HCT116 (cell line): Measurements from ENCODE around the gene RHEB. TPM values are rescaled to one million over a fixed set of nuclear protein-coding genes. Genes with fewer than 3 reads are reported as not detected.

Experiments used
- ATAC-seq: fragments of 200-7000 bp; cut with Tn5 transposase; 2 replicates; pipeline ENCODE4 v1.9.1; 2020; ENCODE audit warnings: mild to moderate bottlenecking, moderate library complexity
- BruUV-seq: library from RNA; stranded (reverse); fragments of 400-500 nt; replicated peaks from 2 replicates; lab custom pipeline; 2021; lab: Mats Ljungman, UMichigan
- CTCF ChIA-PET: fragments of 300-600 bp; sonication (Branson Sonifier 250); formaldehyde crosslinking; loops from one replicate; lab custom pipeline; 2021; ENCODE audit warnings: antibody characterized with exemption; lab: Charles Lee
- POLR2A ChIA-PET: fragments of 300-600, 350-600 bp; sonication (Branson Sonifier 250); formaldehyde crosslinking; loops from one replicate; lab custom pipeline; 2021; ENCODE audit warnings: antibody characterized with exemption; lab: Charles Lee
- RAD21 ChIA-PET, 2 experiments: fragments of 300-600 bp; sonication (Branson Sonifier 250); formaldehyde crosslinking; loops; one replicate each; lab custom pipeline; 2023; ENCODE audit warnings: low total read pairs in 2 of 2; ENCODE audit not compliant: uncharacterized antibody in 2 of 2, unreplicated experiment in 2 of 2, low non-redundant PET in 1 of 2; lab: Charles Lee
- DNase-seq: peaks from one replicate; pipeline ENCODE4 v3.0.0-alpha.2; 2010; ENCODE audit warnings: low read depth, low spot score
- H2AFZ ChIP-seq: fragments of 200-600 bp; shearing (Covaris generic), sonication (generic); 2 replicates; pipeline ENCODE4 v1.6.1; 2017; ENCODE audit warnings: low read depth, mixed run types, mixed read lengths, antibody characterized with exemption, low read length; ENCODE audit not compliant: poor library complexity, severe bottlenecking
- H3K27ac ChIP-seq: 2 replicates; pipeline ENCODE4 v1.5.1; 2012; ENCODE audit warnings: low read depth, low read length
- H3K27me3 ChIP-seq: fragments of 200-600 bp; sonication (generic); 2 replicates; pipeline ENCODE4 v1.6.1; 2016; ENCODE audit warnings: mixed run types, low read length, mixed read lengths; ENCODE audit not compliant: insufficient read depth
- H3K36me3 ChIP-seq, 2 experiments: fragments of 200-500 bp in 1 of 2; fragments of 200-600 bp in 1 of 2; sonication (Bioruptor generic) in 1 of 2; sonication (generic) in 1 of 2; 2 replicates each; pipeline versions ENCODE4 v1.5.1 to v1.6.1; 2014 to 2016; ENCODE audit warnings: low read length in 2 of 2, inconsistent platforms in 1 of 2, mixed read lengths in 1 of 2, mixed run types in 1 of 2; ENCODE audit not compliant: insufficient read depth in 2 of 2, control insufficient read depth in 1 of 2
- H3K4me1 ChIP-seq, 2 experiments: fragments of 200-600 bp in 1 of 2; sonication (generic) in 1 of 2; 2 replicates each; pipeline versions ENCODE4 v1.5.1 to v1.6.1; 2012 to 2017; ENCODE audit warnings: low read length in 2 of 2, inconsistent platforms in 1 of 2, mild to moderate bottlenecking in 1 of 2, mixed read lengths in 1 of 2, mixed run types in 1 of 2, moderate library complexity in 1 of 2; ENCODE audit not compliant: insufficient read depth in 2 of 2, control insufficient read depth in 1 of 2
- H3K4me2 ChIP-seq: fragments of 200-600 bp; sonication (generic); 2 replicates; pipeline ENCODE4 v1.6.1; 2017; ENCODE audit warnings: mixed run types, low read length, mixed read lengths
- H3K4me3 ChIP-seq, 2 experiments: fragments of 200-600 bp in 1 of 2; sonication (generic) in 1 of 2; replicated peaks in 1 of 2; 2 replicates each; pipeline ENCODE4 v1.5.1; 2011 to 2016; ENCODE audit warnings: low read length in 2 of 2, control low read depth in 1 of 2, low read depth in 1 of 2, mild to moderate bottlenecking in 1 of 2, mixed read lengths in 1 of 2, mixed run types in 1 of 2
- H3K79me2 ChIP-seq: fragments of 200-600 bp; sonication (generic); 2 replicates; pipeline ENCODE4 v1.6.1; 2017; ENCODE audit warnings: mild to moderate bottlenecking, mixed run types, low read length, moderate library complexity, mixed read lengths; ENCODE audit not compliant: insufficient read depth
- H3K9ac ChIP-seq: fragments of 200-600 bp; sonication (generic); 2 replicates; pipeline ENCODE4 v1.6.1; 2016; ENCODE audit warnings: low read length, mixed read lengths
- H3K9me2 ChIP-seq: fragments of 200-600 bp; sonication (generic), shearing (Covaris generic); 2 replicates; pipeline ENCODE4 v1.6.1; 2017; ENCODE audit warnings: mixed run types, mild to moderate bottlenecking, moderate library complexity; ENCODE audit not compliant: insufficient read depth
- H3K9me3 ChIP-seq, 2 experiments: fragments of 200-500 bp in 1 of 2; fragments of 200-600 bp in 1 of 2; sonication (Bioruptor generic) in 1 of 2; sonication (generic) in 1 of 2; 2 replicates each; pipeline ENCODE4 v1.6.1; 2014 to 2017; ENCODE audit warnings: low read length in 2 of 2, mixed read lengths in 2 of 2, inconsistent platforms in 1 of 2, low read depth in 1 of 2, mild to moderate bottlenecking in 1 of 2, mixed run types in 1 of 2, moderate library complexity in 1 of 2; ENCODE audit not compliant: control insufficient read depth in 1 of 2, insufficient read depth in 1 of 2
- H4K20me1 ChIP-seq: fragments of 200-600 bp; sonication (generic), shearing (Covaris generic); 2 replicates; pipeline ENCODE4 v1.6.1; 2017; ENCODE audit warnings: mixed run types, mild to moderate bottlenecking, moderate library complexity; ENCODE audit not compliant: insufficient read depth
- CBX3 ChIP-seq: IDR thresholded peaks from 2 replicates; pipeline ENCODE4 v1.6.1; 2012; ENCODE audit warnings: low read depth
- EGR1 ChIP-seq: IDR thresholded peaks from 2 replicates; pipeline ENCODE4 v1.6.1; 2012; ENCODE audit warnings: low read depth
- EZH2 ChIP-seq: fragments of 200-600 bp; sonication (generic); IDR thresholded peaks from 2 replicates; pipeline ENCODE4 v1.6.1; 2017; ENCODE audit warnings: antibody characterized with exemption, mixed run types
- EZH2phosphoT487 ChIP-seq: fragments of 200-600 bp; IDR thresholded peaks from 2 replicates; pipeline ENCODE4 v1.6.1; 2018; ENCODE audit warnings: antibody characterized with exemption, borderline replicate concordance
- POLR2AphosphoS5 ChIP-seq: IDR thresholded peaks from 2 replicates; pipeline ENCODE4 v1.6.1; 2011; ENCODE audit warnings: mild to moderate bottlenecking, low read depth, low read length, moderate library complexity
- RAD21 ChIP-seq: IDR thresholded peaks from 2 replicates; pipeline ENCODE4 v1.6.1; 2012; ENCODE audit warnings: low read depth, mild to moderate bottlenecking
- TCF7L2 ChIP-seq: IDR thresholded peaks from 2 replicates; pipeline ENCODE4 v1.7.0; 2011; ENCODE audit warnings: borderline replicate concordance, inconsistent platforms; ENCODE audit not compliant: insufficient read depth, insufficient read length; ENCODE audit errors: extremely low read depth
- YY1 ChIP-seq: IDR thresholded peaks from 2 replicates; pipeline ENCODE4 v1.6.1; 2011; ENCODE audit warnings: low read length, low read depth, moderate library complexity, mild to moderate bottlenecking; ENCODE audit not compliant: insufficient replicate concordance; ENCODE audit errors: extremely low read depth
- ZNF274 ChIP-seq: fragments of 200-500 bp; sonication (Bioruptor generic); IDR thresholded peaks from 2 replicates; pipeline ENCODE4 v1.6.1; 2014; ENCODE audit warnings: mild to moderate bottlenecking, low read depth, low read length, inconsistent platforms
- intact Hi-C: fragments of 100-400 bp; cut with micrococcal nuclease; formaldehyde crosslinking; loops from 2 replicates; pipeline ENCODE4 v1.10.0; 2022
- total RNA-seq: library from RNA; stranded (reverse); gene quantifications from one replicate; pipeline ENCODE4 v1.2.1, GENCODE V29; 2021; ENCODE audit not compliant: unreplicated experiment
- TF ChIP-seq, protein P1 (sequence below): IDR thresholded peaks from 2 replicates; pipeline ENCODE4 v1.6.1; 2012
- TF ChIP-seq, protein P2 (sequence below): IDR thresholded peaks from 2 replicates; pipeline ENCODE4 v1.6.1; 2011; ENCODE audit warnings: mild to moderate bottlenecking, low read length, moderate library complexity; ENCODE audit not compliant: insufficient replicate concordance; ENCODE audit errors: extremely low read depth
- TF ChIP-seq, protein P3 (sequence below), 3 experiments: fragments of 200-600 bp in 1 of 3; sonication (generic) in 1 of 3; IDR thresholded peaks in 2 of 3; conservative IDR thresholded peaks in 1 of 3; 2 replicates each; pipeline ENCODE4 v1.5.1; 2012 to 2017; ENCODE audit warnings: low read depth in 2 of 3, low read length in 2 of 3, antibody characterized with exemption in 1 of 3, borderline replicate concordance in 1 of 3, control low read depth in 1 of 3, mild to moderate bottlenecking in 1 of 3, mixed read lengths in 1 of 3, mixed run types in 1 of 3, moderate library complexity in 1 of 3; ENCODE audit not compliant: insufficient read depth in 1 of 3
- TF ChIP-seq, protein P4 (sequence below): IDR thresholded peaks from 2 replicates; pipeline ENCODE4 v1.6.1; 2012; ENCODE audit warnings: low read depth

RHEB gene
- total RNA-seq, 1 experiment from 2014 or later: 114 TPM

DNA sequence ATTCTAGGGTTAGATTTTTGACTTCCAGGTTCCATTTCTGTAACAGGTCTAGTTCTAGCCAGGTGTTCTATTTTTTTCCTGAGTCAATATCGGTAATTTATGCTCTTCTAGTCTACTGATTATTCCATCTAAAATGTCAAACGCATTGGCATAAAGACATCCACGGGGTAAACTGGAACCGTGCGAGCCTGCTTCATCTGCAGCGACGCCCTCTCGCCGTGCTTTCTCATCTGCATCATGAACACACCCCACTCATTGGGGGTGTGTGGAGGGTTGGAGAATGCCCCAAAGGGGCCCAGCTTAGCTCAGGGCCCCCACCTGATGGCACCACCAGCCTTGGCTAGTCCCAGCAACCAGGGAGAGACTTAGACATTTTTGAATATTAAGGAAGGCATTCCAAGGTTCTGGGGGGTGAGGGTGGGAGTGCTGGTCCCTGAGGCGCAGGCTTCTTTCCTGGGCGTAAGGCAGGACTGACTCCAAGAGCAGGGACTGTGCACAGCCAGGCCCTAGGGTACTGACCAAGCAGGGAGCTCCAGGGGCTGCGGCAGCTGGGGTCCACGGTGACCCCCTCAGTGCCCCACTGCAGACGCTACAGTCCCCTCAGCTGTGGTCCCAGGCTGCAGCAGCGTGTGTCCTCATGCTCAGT, 66.9 kb downstream of the RHEB start:
- Histone ChIP-seq H3K9ac (no peak overlapping the region), H3K9me3 (no peaks in the 10 kb centered on the region), H3K4me3 (no peak overlapping the region), H3K27me3 (no peaks in the 10 kb centered on the region), H3K4me2 (no peak overlapping the region), H3K4me1 (peaks cover 10 to 18% of the 10 kb centered on the region in 2 experiments; a peak in 3 of 4 replicates), H3K79me2 (no peaks in the 10 kb centered on the region), H2AFZ (no peak overlapping the region), H3K9me2 (no peaks in the 10 kb centered on the region), H3K36me3 (no peaks in the 10 kb centered on the region), H4K20me1 (no peaks in the 10 kb centered on the region), H3K27ac (no peak overlapping the region)
- TF ChIP-seq CBX3: no peak
- TF ChIP-seq, protein P1, sequence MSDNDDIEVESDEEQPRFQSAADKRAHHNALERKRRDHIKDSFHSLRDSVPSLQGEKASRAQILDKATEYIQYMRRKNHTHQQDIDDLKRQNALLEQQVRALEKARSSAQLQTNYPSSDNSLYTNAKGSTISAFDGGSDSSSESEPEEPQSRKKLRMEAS: no peak
- TF ChIP-seq, protein P2, sequence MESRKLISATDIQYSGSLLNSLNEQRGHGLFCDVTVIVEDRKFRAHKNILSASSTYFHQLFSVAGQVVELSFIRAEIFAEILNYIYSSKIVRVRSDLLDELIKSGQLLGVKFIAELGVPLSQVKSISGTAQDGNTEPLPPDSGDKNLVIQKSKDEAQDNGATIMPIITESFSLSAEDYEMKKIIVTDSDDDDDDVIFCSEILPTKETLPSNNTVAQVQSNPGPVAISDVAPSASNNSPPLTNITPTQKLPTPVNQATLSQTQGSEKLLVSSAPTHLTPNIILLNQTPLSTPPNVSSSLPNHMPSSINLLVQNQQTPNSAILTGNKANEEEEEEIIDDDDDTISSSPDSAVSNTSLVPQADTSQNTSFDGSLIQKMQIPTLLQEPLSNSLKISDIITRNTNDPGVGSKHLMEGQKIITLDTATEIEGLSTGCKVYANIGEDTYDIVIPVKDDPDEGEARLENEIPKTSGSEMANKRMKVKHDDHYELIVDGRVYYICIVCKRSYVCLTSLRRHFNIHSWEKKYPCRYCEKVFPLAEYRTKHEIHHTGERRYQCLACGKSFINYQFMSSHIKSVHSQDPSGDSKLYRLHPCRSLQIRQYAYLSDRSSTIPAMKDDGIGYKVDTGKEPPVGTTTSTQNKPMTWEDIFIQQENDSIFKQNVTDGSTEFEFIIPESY: no peak
- TF ChIP-seq TCF7L2: no peak
- TF ChIP-seq EZH2: no peak
- TF ChIP-seq, protein P3, sequence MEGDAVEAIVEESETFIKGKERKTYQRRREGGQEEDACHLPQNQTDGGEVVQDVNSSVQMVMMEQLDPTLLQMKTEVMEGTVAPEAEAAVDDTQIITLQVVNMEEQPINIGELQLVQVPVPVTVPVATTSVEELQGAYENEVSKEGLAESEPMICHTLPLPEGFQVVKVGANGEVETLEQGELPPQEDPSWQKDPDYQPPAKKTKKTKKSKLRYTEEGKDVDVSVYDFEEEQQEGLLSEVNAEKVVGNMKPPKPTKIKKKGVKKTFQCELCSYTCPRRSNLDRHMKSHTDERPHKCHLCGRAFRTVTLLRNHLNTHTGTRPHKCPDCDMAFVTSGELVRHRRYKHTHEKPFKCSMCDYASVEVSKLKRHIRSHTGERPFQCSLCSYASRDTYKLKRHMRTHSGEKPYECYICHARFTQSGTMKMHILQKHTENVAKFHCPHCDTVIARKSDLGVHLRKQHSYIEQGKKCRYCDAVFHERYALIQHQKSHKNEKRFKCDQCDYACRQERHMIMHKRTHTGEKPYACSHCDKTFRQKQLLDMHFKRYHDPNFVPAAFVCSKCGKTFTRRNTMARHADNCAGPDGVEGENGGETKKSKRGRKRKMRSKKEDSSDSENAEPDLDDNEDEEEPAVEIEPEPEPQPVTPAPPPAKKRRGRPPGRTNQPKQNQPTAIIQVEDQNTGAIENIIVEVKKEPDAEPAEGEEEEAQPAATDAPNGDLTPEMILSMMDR (IDR thresholded peaks at IDR 0.05 in 2 of 3, conservative IDR thresholded peaks at IDR 0.05 in 1 of 3; ENCODE audit: borderline replicate concordance in 1 of 3, insufficient read depth in 1 of 3, low read depth in 2 of 3, low read length in 2 of 3): no peak
- TF ChIP-seq, protein P4, sequence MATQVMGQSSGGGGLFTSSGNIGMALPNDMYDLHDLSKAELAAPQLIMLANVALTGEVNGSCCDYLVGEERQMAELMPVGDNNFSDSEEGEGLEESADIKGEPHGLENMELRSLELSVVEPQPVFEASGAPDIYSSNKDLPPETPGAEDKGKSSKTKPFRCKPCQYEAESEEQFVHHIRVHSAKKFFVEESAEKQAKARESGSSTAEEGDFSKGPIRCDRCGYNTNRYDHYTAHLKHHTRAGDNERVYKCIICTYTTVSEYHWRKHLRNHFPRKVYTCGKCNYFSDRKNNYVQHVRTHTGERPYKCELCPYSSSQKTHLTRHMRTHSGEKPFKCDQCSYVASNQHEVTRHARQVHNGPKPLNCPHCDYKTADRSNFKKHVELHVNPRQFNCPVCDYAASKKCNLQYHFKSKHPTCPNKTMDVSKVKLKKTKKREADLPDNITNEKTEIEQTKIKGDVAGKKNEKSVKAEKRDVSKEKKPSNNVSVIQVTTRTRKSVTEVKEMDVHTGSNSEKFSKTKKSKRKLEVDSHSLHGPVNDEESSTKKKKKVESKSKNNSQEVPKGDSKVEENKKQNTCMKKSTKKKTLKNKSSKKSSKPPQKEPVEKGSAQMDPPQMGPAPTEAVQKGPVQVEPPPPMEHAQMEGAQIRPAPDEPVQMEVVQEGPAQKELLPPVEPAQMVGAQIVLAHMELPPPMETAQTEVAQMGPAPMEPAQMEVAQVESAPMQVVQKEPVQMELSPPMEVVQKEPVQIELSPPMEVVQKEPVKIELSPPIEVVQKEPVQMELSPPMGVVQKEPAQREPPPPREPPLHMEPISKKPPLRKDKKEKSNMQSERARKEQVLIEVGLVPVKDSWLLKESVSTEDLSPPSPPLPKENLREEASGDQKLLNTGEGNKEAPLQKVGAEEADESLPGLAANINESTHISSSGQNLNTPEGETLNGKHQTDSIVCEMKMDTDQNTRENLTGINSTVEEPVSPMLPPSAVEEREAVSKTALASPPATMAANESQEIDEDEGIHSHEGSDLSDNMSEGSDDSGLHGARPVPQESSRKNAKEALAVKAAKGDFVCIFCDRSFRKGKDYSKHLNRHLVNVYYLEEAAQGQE: no peak
- no peak for TF ChIP-seq EZH2phosphoT487
- TF ChIP-seq YY1: no peak
- no peak for TF ChIP-seq EGR1
- TF ChIP-seq POLR2AphosphoS5: no peak
- no peak for TF ChIP-seq ZNF274
- TF ChIP-seq RAD21: no peak
- no TSS peak for BruUV-seq
- ChIA-PET RAD21 (no interaction called here), POLR2A (no interaction called here), CTCF (no interaction called here)
- intact Hi-C loops: no loop called here
- no peak for DNase-seq
- no peak for ATAC-seq
